Ovary (tissue), 9 donors: ENCODE measurements around the gene SCT. TPM values are rescaled to one million over a fixed set of nuclear protein-coding genes. Genes with fewer than 3 reads are reported as not detected.

Experiments
- DNase-seq, 5 donors: peaks; one replicate each; pipeline ENCODE4 v3.0.0-alpha.2; 2019 to 2020
- H3K27ac ChIP-seq, 2 donors: fragments of 200-600 bp; one replicate each; pipeline versions ENCODE4 v1.5.1 to v1.8.0; 2019 to 2022
- H3K27me3 ChIP-seq: fragments of 200-600 bp; one replicate; pipeline ENCODE4 v1.8.0; 2022
- H3K36me3 ChIP-seq: fragments of 200-600 bp; sonication (generic); one replicate; pipeline ENCODE4 v1.5.1; 2019
- H3K4me1 ChIP-seq: one replicate; pipeline ENCODE4 v1.8.1; 2013; ENCODE audit warnings: mild to moderate bottlenecking, moderate library complexity; ENCODE audit not compliant: insufficient read depth
- H3K4me3 ChIP-seq: fragments of 200-600 bp; sonication (generic); one replicate; pipeline ENCODE4 v1.5.1; 2017
- H3K9me3 ChIP-seq, 2 donors: fragments of 200-600 bp in 1 of 2; sonication (generic) in 1 of 2; one replicate each; pipeline versions ENCODE4 v1.5.1 to v1.8.1; 2013 to 2019; ENCODE audit warnings: mild to moderate bottlenecking in 1 of 2, moderate library complexity in 1 of 2
- CTCF ChIP-seq, 3 donors: fragments of 450-650 bp in 2 of 3; fragments of 200-600 bp in 1 of 3; IDR thresholded peaks; one replicate each; pipeline versions ENCODE4 v1.5.1 to v1.8.0; 2016 to 2022; ENCODE audit warnings: antibody characterized with exemption in 3 of 3, mild to moderate bottlenecking in 1 of 3
- EP300 ChIP-seq: sonication (generic); formaldehyde crosslinking; IDR thresholded peaks from one replicate; pipeline ENCODE4 v1.6.1; 2017; ENCODE audit warnings: antibody characterized with exemption
- POLR2A ChIP-seq: fragments of 450-650 bp; IDR thresholded peaks from one replicate; pipeline ENCODE4 v1.6.1; 2017; ENCODE audit warnings: antibody characterized with exemption, mild to moderate bottlenecking, moderate library complexity
- WGBS, 3 donors: extraction: QIAGEN DNeasy Blood & Tissue Kit in 1 of 3; methylation state at CpG; one replicate each; pipeline versions ENCODE4 v1.1.5 to v1.1.7; 2013 to 2017; 5-methylcytosine and 5-hydroxymethylcytosine counted together
- intact Hi-C, 4 donors: fragments of 100-400 bp; cut with DNase I; formaldehyde crosslinking; loops; one replicate each; pipeline versions ENCODE4 v1.11.0 to v1.15.1; 2022 to 2023
- polyA plus RNA-seq, 2 donors: library from polyadenylated mRNA; stranded (reverse); fragments of 200-250 nt in 1 of 2; fragments of 350-450 nt in 1 of 2; fragmentation: Illumina TruSeq in 1 of 2; extraction: RNeasy Lipid Tissue Mini Kit (QIAGEN cat#74804) in 1 of 2; gene quantifications; one replicate each; pipeline ENCODE4 v1.2.3, GENCODE V29; 2013 to 2014
- total RNA-seq, 7 donors: library from RNA; depleted of rRNA in 2 of 7; stranded (reverse); fragments of >200 nt in 2 of 7; fragmentation: NEBNext Ultra II Directional in 3 of 7; extraction: Animal tissue kit (Norgen Biotek cat#: 25700) in 3 of 7; gene quantifications; one replicate each; pipeline versions ENCODE4 v1.1.0 to v1.2.4, GENCODE V29; 2016 to 2023
- donor health status: DM: no; HTN: no; CAD: no; lungs with moderate emphysema.
- donor health status: DM: no; HTN: no; CAD: no.
- donor health status: Bipolar disorder and iron deficiency.
- donor health status: DM: yes; HTN: yes; CAD: no.
- donor health status: DM: no; HTN: no; CAD: no.
- donor health status: DM: yes; HTN: yes; CAD: no.

Gene SCT
- total and polyA plus RNA-seq, 9 donors, result 0.68 TPM; not detected in 8

DNA sequence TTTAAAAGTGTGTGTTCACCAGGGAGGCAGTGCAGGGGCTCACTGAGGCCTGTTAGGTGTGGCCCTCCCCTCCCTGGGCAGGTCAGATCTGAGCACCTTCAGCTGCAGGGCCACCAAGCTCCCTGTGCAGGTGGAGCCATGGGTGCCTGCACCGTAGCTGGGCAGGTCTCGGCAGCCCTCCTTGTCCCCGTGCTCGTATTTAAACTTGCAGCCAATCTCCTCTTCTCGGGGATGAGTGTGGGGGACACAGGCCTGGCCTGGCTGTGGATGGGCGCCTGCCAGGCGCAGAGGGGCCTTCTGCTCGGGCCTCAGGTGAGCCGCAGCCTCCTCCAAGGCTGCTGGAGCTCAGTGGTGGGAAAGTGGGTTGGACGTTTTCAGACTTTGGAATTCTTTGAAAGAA lies 31.6 kb downstream of the SCT start:
- DNase-seq, result no peak
- Histone ChIP-seq H3K9me3 (no peaks in the 10 kb centered on the region), H3K4me1 (no peaks in the 10 kb centered on the region), H3K27me3 (no peaks in the 10 kb centered on the region), H3K27ac (no peak overlapping the region), H3K36me3 (no peaks in the 10 kb centered on the region), H3K4me3 (no peak overlapping the region)
- 87 to 89% (median 88%) methylated on average over 10 of the region's 10 CpGs for WGBS, 3 donors
- no peak for TF ChIP-seq CTCF (IDR thresholded peaks at IDR 0.05)
- no peak for TF ChIP-seq EP300
- no peak for TF ChIP-seq POLR2A
- intact Hi-C loops, result no loop called here

GRCh38 chr11:593347-593746 lies 33.6 kb downstream of the SCT start:
- WGBS, 3 donors, result 78 to 84% (median 81%) methylated on average over 21 of the region's 21 CpGs
- intact Hi-C loops, result no loop called here
- Histone ChIP-seq H3K27me3 (no peaks in the 10 kb centered on the region), H3K36me3 (no peaks in the 10 kb centered on the region), H3K4me1 (no peaks in the 10 kb centered on the region), H3K27ac (no peak overlapping the region), H3K4me3 (no peak overlapping the region), H3K9me3 (no peaks in the 10 kb centered on the region)
- no peak for DNase-seq
- no peak for TF ChIP-seq EP300
- no peak for TF ChIP-seq CTCF (IDR thresholded peaks at IDR 0.05)
- no peak for TF ChIP-seq POLR2A

- Histone ChIP-seq H3K36me3 (no peaks in the 10 kb centered on the region), H3K4me1 (no peaks in the 10 kb centered on the region), H3K4me3 (no peak overlapping the region), H3K9me3 (no peaks in the 10 kb centered on the region), H3K27ac (no peak overlapping the region), H3K27me3 (no peaks in the 10 kb centered on the region)
- intact Hi-C loops, result no loop called here
- 81 to 90% (median 84%) methylated on average over 10 of the region's 10 CpGs for WGBS, 3 donors
- TF ChIP-seq CTCF (IDR thresholded peaks at IDR 0.05) (no peak), EP300 (no peak), POLR2A (no peak)
- DNase-seq, result no peak
Observed at GRCh38 chr11:592918-593317, 34.1 kb downstream of the SCT start.

- TF ChIP-seq CTCF (IDR thresholded peaks at IDR 0.05) (no peak), EP300 (no peak), POLR2A (no peak)
- 94 to 96% (median 95%) methylated on average over 22 of the region's 22 CpGs for WGBS, 3 donors
- H3K27me3 ChIP-seq, result no peaks in the 10 kb centered on the region
- no peaks in the 10 kb centered on the region for H3K36me3 ChIP-seq
- no peak overlapping the region for H3K4me3 ChIP-seq
- no peaks in the 10 kb centered on the region for H3K4me1 ChIP-seq
- no peak for DNase-seq
- no peak overlapping the region for H3K27ac ChIP-seq
- intact Hi-C loops, result no loop called here
- H3K9me3 ChIP-seq, result no peaks in the 10 kb centered on the region
Observed at GRCh38 chr11:592501-592900, 34.5 kb downstream of the SCT start.

DNA sequence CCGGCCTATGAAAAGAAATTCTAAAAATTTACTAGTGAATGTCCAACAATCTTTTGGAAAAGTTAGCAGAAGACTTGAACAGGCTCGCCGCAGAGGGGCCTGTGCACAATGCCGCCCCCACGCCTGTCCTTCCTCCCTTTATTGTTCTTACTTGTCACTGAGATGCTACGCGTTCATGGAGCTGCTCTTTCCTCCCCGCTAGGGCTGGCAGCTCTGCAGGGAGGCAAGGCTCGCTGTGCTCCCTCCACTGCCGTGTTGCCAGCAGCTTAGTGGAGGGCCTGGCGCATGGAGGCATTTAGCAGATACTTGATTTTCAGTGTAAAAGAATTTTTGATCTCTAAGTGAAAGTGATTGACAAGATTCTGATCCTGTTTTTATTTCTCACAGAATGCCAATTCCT lies 36.0 kb downstream of the SCT start:
- no peaks in the 10 kb centered on the region for H3K9me3 ChIP-seq
- no peaks in the 10 kb centered on the region for H3K4me1 ChIP-seq
- H3K27ac ChIP-seq, result no peak overlapping the region
- H3K4me3 ChIP-seq, result no peak overlapping the region
- intact Hi-C loops, result no loop called here
- H3K27me3 ChIP-seq, result no peaks in the 10 kb centered on the region
- TF ChIP-seq POLR2A, result no peak
- no peak for TF ChIP-seq EP300
- no peak for TF ChIP-seq CTCF (IDR thresholded peaks at IDR 0.05)
- WGBS, 3 donors, result 74 to 79% (median 78%) methylated on average over 11 of the region's 11 CpGs
- no peaks in the 10 kb centered on the region for H3K36me3 ChIP-seq
- no peak for DNase-seq
